B cell (primary cell): ENCODE data around the gene ZNF749.

ENCODE experiments used
- CTCF ChIP-seq: fragments of 200-600 bp; IDR thresholded peaks from one replicate; pipeline ENCODE4 v1.8.0; 2022; ENCODE audit warnings: antibody characterized with exemption, mild to moderate bottlenecking
- EZH2 ChIP-seq: IDR thresholded peaks from 2 replicates; pipeline ENCODE4 v1.6.1; 2012; ENCODE audit warnings: borderline replicate concordance, low read depth, mild to moderate bottlenecking, moderate library complexity, low read length; ENCODE audit not compliant: insufficient read depth, poor library complexity, severe bottlenecking

GRCh38 chr19:57477191-57478008 lies 42.3 kb downstream of the ZNF749 start, which contains the start of gene ZNF772:
- TF ChIP-seq CTCF (peak; percentile 68), EZH2 (no peak)
